Trophoblast cell (in vitro differentiated cells and primary cell): ENCODE results near the gene ITGA8.

Source experiments
- DNase-seq, 2 donors: peaks; one replicate each; pipeline ENCODE4 v3.0.0-alpha.2; 2016
- H2AFZ ChIP-seq: 2 replicates; pipeline ENCODE4 v1.6.1; 2013; ENCODE audit warnings: low read length, moderate library complexity, mild to moderate bottlenecking; ENCODE audit not compliant: insufficient read depth, poor library complexity
- H2AK5ac ChIP-seq: 2 replicates; pipeline ENCODE4 v1.6.1; 2013; ENCODE audit warnings: mild to moderate bottlenecking, low read length
- H2BK120ac ChIP-seq: 2 replicates; pipeline ENCODE4 v1.6.1; 2013; ENCODE audit warnings: low read length, mild to moderate bottlenecking, moderate library complexity; ENCODE audit not compliant: insufficient read depth, poor library complexity
- H2BK12ac ChIP-seq: 2 replicates; pipeline ENCODE4 v1.6.1; 2013; ENCODE audit warnings: mild to moderate bottlenecking, low read length, moderate library complexity
- H2BK5ac ChIP-seq: 2 replicates; pipeline ENCODE4 v1.6.1; 2013; ENCODE audit warnings: low read length, low read depth, moderate library complexity, mild to moderate bottlenecking; ENCODE audit not compliant: poor library complexity
- H3K14ac ChIP-seq: 2 replicates; pipeline ENCODE4 v1.6.1; 2013; ENCODE audit warnings: mild to moderate bottlenecking, low read length
- H3K18ac ChIP-seq: 2 replicates; pipeline ENCODE4 v1.6.1; 2013; ENCODE audit warnings: mild to moderate bottlenecking, low read length
- H3K23ac ChIP-seq: 2 replicates; pipeline ENCODE4 v1.6.1; 2013; ENCODE audit warnings: low read length
- H3K27ac ChIP-seq: 2 replicates; pipeline ENCODE4 v1.5.1; 2013; ENCODE audit warnings: low read depth, mild to moderate bottlenecking, inconsistent platforms, low read length, moderate library complexity
- H3K27me3 ChIP-seq: 2 replicates; pipeline ENCODE4 v1.6.1; 2013; ENCODE audit warnings: inconsistent platforms, mild to moderate bottlenecking, low read length, moderate library complexity; ENCODE audit not compliant: insufficient read depth
- H3K36me3 ChIP-seq, 2 experiments: 1 replicate in 1 of 2; 2 replicates in 1 of 2; pipeline ENCODE4 v1.6.1; 2013; ENCODE audit warnings: low read length in 2 of 2, mild to moderate bottlenecking in 2 of 2, moderate library complexity in 1 of 2; ENCODE audit not compliant: insufficient read depth in 2 of 2, control insufficient read depth in 1 of 2
- H3K4ac ChIP-seq: 2 replicates; pipeline ENCODE4 v1.6.1; 2013; ENCODE audit warnings: low read depth, mild to moderate bottlenecking, low read length, moderate library complexity
- H3K4me1 ChIP-seq, 2 experiments: 1 replicate in 1 of 2; 2 replicates in 1 of 2; pipeline ENCODE4 v1.6.1; 2013; ENCODE audit warnings: low read length in 2 of 2, mild to moderate bottlenecking in 2 of 2, moderate library complexity in 1 of 2; ENCODE audit not compliant: insufficient read depth in 2 of 2, control insufficient read depth in 1 of 2
- H3K4me2 ChIP-seq: 2 replicates; pipeline ENCODE4 v1.6.1; 2013; ENCODE audit warnings: inconsistent platforms, mild to moderate bottlenecking, low read length, moderate library complexity
- H3K4me3 ChIP-seq: 2 replicates; pipeline ENCODE4 v1.5.1; 2013; ENCODE audit warnings: mild to moderate bottlenecking, low read depth, low read length, inconsistent platforms
- H3K79me1 ChIP-seq: one replicate; pipeline ENCODE4 v1.6.1; 2013; ENCODE audit warnings: low read length
- H3K79me2 ChIP-seq: 2 replicates; pipeline ENCODE4 v1.6.1; 2013; ENCODE audit warnings: low read length, mild to moderate bottlenecking; ENCODE audit not compliant: control insufficient read depth, insufficient read depth, poor library complexity
- H3K9ac ChIP-seq: 2 replicates; pipeline ENCODE4 v1.6.1; 2013; ENCODE audit warnings: mild to moderate bottlenecking, low read length
- H3K9me3 ChIP-seq: 2 replicates; pipeline ENCODE4 v1.6.1; 2013; ENCODE audit warnings: low read depth, mild to moderate bottlenecking, control low read depth, inconsistent platforms, low read length; ENCODE audit not compliant: insufficient read depth
- H4K12ac ChIP-seq: 2 replicates; pipeline ENCODE4 v1.6.1; 2013; ENCODE audit warnings: low read depth, mild to moderate bottlenecking, low read length, moderate library complexity
- H4K8ac ChIP-seq: 2 replicates; pipeline ENCODE4 v1.6.1; 2013; ENCODE audit warnings: low read depth, mild to moderate bottlenecking, low read length, moderate library complexity
- H4K91ac ChIP-seq: one replicate; pipeline ENCODE4 v1.6.1; 2013; ENCODE audit warnings: low read depth, mild to moderate bottlenecking, low read length, moderate library complexity
- WGBS: extraction: QIAGEN DNeasy Blood & Tissue Kit; methylation state at CpG from one replicate; pipeline ENCODE4 v1.1.7; 2013; ENCODE audit warnings: missing lambda C conversion rate; ENCODE audit not compliant: insufficient read length, insufficient coverage; ENCODE audit errors: extremely low coverage; 5-methylcytosine and 5-hydroxymethylcytosine counted together

Gene ITGA8

GRCh38 chr10:15472431-15473395 is 247.0 kb downstream of the ITGA8 start:
- no peak overlapping the region for H3K23ac ChIP-seq
- no peaks in the 10 kb centered on the region for H3K4me1 ChIP-seq
- H3K27ac ChIP-seq: no peak overlapping the region
- no peaks in the 10 kb centered on the region for H3K27me3 ChIP-seq
- H3K9me3 ChIP-seq: no peaks in the 10 kb centered on the region
- no peak overlapping the region for H2BK120ac ChIP-seq
- no peak overlapping the region for H3K4ac ChIP-seq
- no peak overlapping the region for H3K4me3 ChIP-seq
- no peak overlapping the region for H3K18ac ChIP-seq
- no peaks in the 10 kb centered on the region for H3K79me1 ChIP-seq
- H2AFZ ChIP-seq: no peak overlapping the region
- H2BK12ac ChIP-seq: no peak overlapping the region
- no CpG with 5 or more reads among the region's 16 CpGs for WGBS
- no peak overlapping the region for H3K9ac ChIP-seq
- H3K79me2 ChIP-seq: no peaks in the 10 kb centered on the region
- H4K8ac ChIP-seq: no peak overlapping the region
- DNase-seq: no peak
- no peak overlapping the region for H4K12ac ChIP-seq
- H3K36me3 ChIP-seq: no peaks in the 10 kb centered on the region
- H3K4me2 ChIP-seq: no peak overlapping the region
- no peak overlapping the region for H2BK5ac ChIP-seq
- H2AK5ac ChIP-seq: no peak overlapping the region
- no peak overlapping the region for H4K91ac ChIP-seq
- H3K14ac ChIP-seq: no peak overlapping the region

GRCh38 chr10:15472008-15472407 is 247.7 kb downstream of the ITGA8 start:
- H3K36me3 ChIP-seq: no peaks in the 10 kb centered on the region
- no peak overlapping the region for H3K9ac ChIP-seq
- no peak overlapping the region for H3K4me3 ChIP-seq
- no peak overlapping the region for H2BK12ac ChIP-seq
- no peak overlapping the region for H4K12ac ChIP-seq
- no peaks in the 10 kb centered on the region for H3K79me1 ChIP-seq
- H2BK5ac ChIP-seq: no peak overlapping the region
- H3K27ac ChIP-seq: no peak overlapping the region
- no peaks in the 10 kb centered on the region for H3K79me2 ChIP-seq
- no CpG with 5 or more reads among the region's 6 CpGs for WGBS
- H3K27me3 ChIP-seq: no peaks in the 10 kb centered on the region
- DNase-seq: no peak
- no peak overlapping the region for H2AK5ac ChIP-seq
- no peak overlapping the region for H3K4ac ChIP-seq
- no peaks in the 10 kb centered on the region for H3K4me1 ChIP-seq
- no peak overlapping the region for H3K4me2 ChIP-seq
- H3K23ac ChIP-seq: no peak overlapping the region
- no peaks in the 10 kb centered on the region for H3K9me3 ChIP-seq
- H3K18ac ChIP-seq: no peak overlapping the region
- no peak overlapping the region for H4K91ac ChIP-seq
- H3K14ac ChIP-seq: no peak overlapping the region
- H2BK120ac ChIP-seq: no peak overlapping the region
- H2AFZ ChIP-seq: no peak overlapping the region
- H4K8ac ChIP-seq: no peak overlapping the region

- H3K4me1 ChIP-seq: peaks cover 0 to 6% of the 10 kb centered on the region in 2 experiments
- no peak overlapping the region for H4K8ac ChIP-seq
Observed at GRCh38 chr10:15469111-15469510, 250.6 kb downstream of the ITGA8 start.

GRCh38 chr10:15464381-15464780 is 255.3 kb downstream of the ITGA8 start:
- no peak for DNase-seq
- H3K9ac ChIP-seq: no peak overlapping the region
- no peak overlapping the region for H3K23ac ChIP-seq
- no peaks in the 10 kb centered on the region for H3K79me2 ChIP-seq
- no peak overlapping the region for H4K91ac ChIP-seq
- WGBS: no CpG with 5 or more reads among the region's 3 CpGs
- H3K4ac ChIP-seq: no peak overlapping the region
- H2BK5ac ChIP-seq: no peak overlapping the region
- no peak overlapping the region for H4K8ac ChIP-seq
- no peaks in the 10 kb centered on the region for H3K79me1 ChIP-seq
- no peak overlapping the region for H4K12ac ChIP-seq
- H2AK5ac ChIP-seq: no peak overlapping the region
- H3K27ac ChIP-seq: no peak overlapping the region
- no peak overlapping the region for H2AFZ ChIP-seq
- H3K9me3 ChIP-seq: no peaks in the 10 kb centered on the region
- H3K4me2 ChIP-seq: no peak overlapping the region
- no peak overlapping the region for H3K14ac ChIP-seq
- H3K18ac ChIP-seq: no peak overlapping the region
- no peaks in the 10 kb centered on the region for H3K36me3 ChIP-seq
- peaks cover 8 to 16% of the 10 kb centered on the region in 2 experiments for H3K4me1 ChIP-seq
- H3K27me3 ChIP-seq: no peaks in the 10 kb centered on the region
- no peak overlapping the region for H2BK120ac ChIP-seq
- H3K4me3 ChIP-seq: no peak overlapping the region
- H2BK12ac ChIP-seq: no peak overlapping the region

More at GRCh38 chr10:15469111-15469510, 250.6 kb downstream of the ITGA8 start:
- no peak for DNase-seq
- H3K4me2 ChIP-seq: no peak overlapping the region
- H4K91ac ChIP-seq: no peak overlapping the region
- H3K23ac ChIP-seq: no peak overlapping the region
- no peak overlapping the region for H3K27ac ChIP-seq
- H3K4me3 ChIP-seq: no peak overlapping the region
- no peaks in the 10 kb centered on the region for H3K36me3 ChIP-seq
- H3K9ac ChIP-seq: no peak overlapping the region
- no CpG with 5 or more reads among the region's 5 CpGs for WGBS
- no peak overlapping the region for H3K14ac ChIP-seq
- no peak overlapping the region for H4K12ac ChIP-seq
- no peak overlapping the region for H3K18ac ChIP-seq
- no peak overlapping the region for H3K4ac ChIP-seq
- H2AK5ac ChIP-seq: no peak overlapping the region
- H2BK12ac ChIP-seq: no peak overlapping the region
- no peaks in the 10 kb centered on the region for H3K79me1 ChIP-seq
- H3K9me3 ChIP-seq: no peaks in the 10 kb centered on the region
- H3K27me3 ChIP-seq: no peaks in the 10 kb centered on the region
- no peak overlapping the region for H2AFZ ChIP-seq
- H3K79me2 ChIP-seq: no peaks in the 10 kb centered on the region
- no peak overlapping the region for H2BK120ac ChIP-seq
- H2BK5ac ChIP-seq: no peak overlapping the region
